ENCODE data around the gene ANKRD16.

DNA sequence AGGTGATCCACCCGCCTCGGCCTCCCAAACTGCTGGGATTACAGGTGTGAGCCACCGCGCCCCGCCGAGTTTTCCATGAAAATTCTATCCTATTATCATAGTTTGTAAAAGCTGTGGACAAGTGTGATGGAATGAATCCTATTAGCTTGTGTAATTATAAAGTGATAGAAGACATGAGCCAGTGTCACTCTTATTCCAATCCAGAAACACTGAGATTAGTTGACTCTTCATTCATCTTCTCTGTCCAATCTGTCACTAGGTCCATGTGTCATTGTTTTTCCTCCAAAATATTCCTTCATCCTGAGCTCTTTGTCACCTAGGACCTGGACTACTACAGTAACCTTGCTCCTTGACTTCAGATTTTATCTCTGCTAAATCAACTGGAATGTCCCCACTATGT is 13.9 kb upstream of the ANKRD16 start:
- TF ChIP-seq EP300 (IDR thresholded peaks at IDR 0.05; ENCODE audit: low read depth) (no peak), CTCF (IDR thresholded peaks at IDR 0.05) (no peak)
